PC-3 (cell line): ENCODE data around the gene NPR3. TPM values are rescaled to one million over a fixed set of nuclear protein-coding genes. Genes with fewer than 3 reads are reported as not detected.

Experiments
- ATAC-seq: fragments of 200-7000 bp; cut with Tn5 transposase; 2 replicates; pipeline ENCODE4 v1.9.1; 2020; ENCODE audit warnings: mild to moderate bottlenecking, moderate library complexity
- BruUV-seq: library from RNA; stranded (reverse); fragments of 400-500 nt; replicated peaks from 2 replicates; lab custom pipeline; 2021; lab: Mats Ljungman, UMichigan
- CTCF ChIA-PET: fragments of 300-600 bp; sonication (Branson Sonifier 250); formaldehyde crosslinking; loops from one replicate; lab custom pipeline; 2022; ENCODE audit warnings: antibody characterized with exemption; lab: Charles Lee
- POLR2A ChIA-PET: fragments of 300-600 bp; sonication (Branson Sonifier 250); formaldehyde crosslinking; loops from one replicate; lab custom pipeline; 2022; ENCODE audit warnings: antibody characterized with exemption; ENCODE audit not compliant: unreplicated experiment; lab: Charles Lee
- DNase-seq: peaks from one replicate; pipeline ENCODE4 v3.0.0-alpha.2; 2015
- H2AFZ ChIP-seq: fragments of 300-600 bp; sonication (generic); 2 replicates; pipeline ENCODE4 v1.6.0; 2016; ENCODE audit warnings: antibody characterized with exemption, low read length
- H3F3A ChIP-seq: fragments of 300-600 bp; sonication (generic); one replicate; pipeline ENCODE4 v1.6.0; 2017; ENCODE audit warnings: antibody characterized with exemption, low read length, control low read depth, mild to moderate bottlenecking; ENCODE audit not compliant: unreplicated experiment
- H3K27ac ChIP-seq: fragments of 300-600 bp; sonication (generic); 2 replicates; pipeline ENCODE4 v1.5.1; 2016; ENCODE audit warnings: mild to moderate bottlenecking, low read length
- H3K27me3 ChIP-seq: fragments of 300-600 bp; sonication (generic); 2 replicates; pipeline ENCODE4 v1.6.1; 2016; ENCODE audit warnings: low read length, mixed read lengths
- H3K36me3 ChIP-seq: fragments of 300-600 bp; sonication (generic); 2 replicates; pipeline ENCODE4 v1.6.1; 2016; ENCODE audit warnings: low read depth, mixed run types, low read length, mixed read lengths
- H3K4me1 ChIP-seq: fragments of 300-600 bp; sonication (generic); 2 replicates; pipeline ENCODE4 v1.5.1; 2016; ENCODE audit warnings: low read length; ENCODE audit not compliant: insufficient read depth
- H3K4me2 ChIP-seq: fragments of 300-600 bp; sonication (generic); 2 replicates; pipeline ENCODE4 v1.6.0; 2016; ENCODE audit warnings: low read length
- H3K4me3 ChIP-seq: fragments of 300-600 bp; sonication (generic); 2 replicates; pipeline ENCODE4 v1.5.1; 2016; ENCODE audit warnings: mild to moderate bottlenecking, low read length, mixed read lengths
- H3K79me2 ChIP-seq: fragments of 300-600 bp; sonication (generic); 2 replicates; pipeline ENCODE4 v1.6.1; 2017; ENCODE audit warnings: low read length, mixed read lengths
- H3K9ac ChIP-seq: fragments of 300-600 bp; sonication (generic); 2 replicates; pipeline ENCODE4 v1.6.0; 2016; ENCODE audit warnings: mild to moderate bottlenecking, low read length
- H3K9me2 ChIP-seq: fragments of 300-600 bp; sonication (generic); replicated peaks from 2 replicates; pipeline ENCODE4 v1.6.1; 2016; ENCODE audit warnings: mixed run types, low read length, mixed read lengths
- H3K9me3 ChIP-seq: fragments of 300-600 bp; sonication (generic); 2 replicates; pipeline ENCODE4 v1.6.1; 2016; ENCODE audit warnings: low read length, mixed read lengths
- H4K20me1 ChIP-seq: fragments of 300-600 bp; sonication (generic); 2 replicates; pipeline ENCODE4 v1.6.1; 2016; ENCODE audit warnings: low read length, mixed read lengths
- EZH2 ChIP-seq: fragments of 300-600 bp; sonication (generic); IDR thresholded peaks from one replicate; pipeline ENCODE4 v1.6.1; 2017; ENCODE audit warnings: antibody characterized with exemption, mild to moderate bottlenecking, low read length; ENCODE audit not compliant: unreplicated experiment
- EZH2phosphoT487 ChIP-seq: fragments of 300-600 bp; sonication (generic); IDR thresholded peaks from 2 replicates; pipeline ENCODE4 v1.6.1; 2018; ENCODE audit warnings: mild to moderate bottlenecking, antibody characterized with exemption, low read length, borderline replicate concordance
- intact Hi-C: fragments of 100-400 bp; cut with micrococcal nuclease; formaldehyde crosslinking; loops from 2 replicates; pipeline ENCODE4 v1.9.0; 2023
- total RNA-seq: library from RNA; depleted of rRNA; stranded (reverse); fragments of >200 nt; gene quantifications from 2 replicates; pipeline ENCODE4 v1.2.3, GENCODE V29; 2014
- TF ChIP-seq, protein P1 (sequence below): fragments of 300-600 bp; sonication (generic); conservative IDR thresholded peaks from 2 replicates; pipeline ENCODE4 v1.5.1; 2017; ENCODE audit warnings: antibody characterized with exemption, low read depth, mild to moderate bottlenecking, low read length

NPR3 gene
- total RNA-seq, 1 experiment from 2014 or later, result 3.9 TPM

DNA sequence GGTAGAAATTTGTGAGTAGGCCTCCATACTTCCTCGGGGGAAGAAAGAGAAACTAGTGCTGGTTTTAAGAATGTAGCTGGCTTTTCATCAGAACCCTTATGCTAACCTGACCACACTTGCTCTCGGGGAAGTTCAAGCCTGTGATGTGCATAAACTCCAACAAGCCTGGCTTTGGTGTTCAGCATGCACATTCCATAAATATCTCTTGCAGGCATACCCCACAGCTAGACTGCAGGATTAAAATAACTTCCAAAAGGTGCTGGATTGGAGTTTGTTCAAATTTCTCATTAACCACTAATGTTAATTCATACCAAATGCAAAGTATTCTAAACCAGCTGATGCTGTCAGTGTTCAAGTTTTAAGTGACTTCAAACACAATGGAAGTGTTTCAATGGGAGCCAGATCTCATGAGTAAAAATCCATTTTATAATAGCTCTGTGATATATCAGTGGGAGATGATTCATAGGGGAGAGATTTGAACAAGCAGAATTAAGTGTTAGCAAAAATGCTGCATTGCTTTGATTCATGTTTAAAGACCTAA is 79.4 kb downstream of the NPR3 start:
- Histone ChIP-seq H3K27me3 (no peaks in the 10 kb centered on the region), H3K4me2 (no peak overlapping the region), H3K4me3 (no peak overlapping the region), H3K79me2 (no peaks in the 10 kb centered on the region), H3F3A (no peaks in the 10 kb centered on the region), H3K27ac (no peak overlapping the region), H3K9me3 (no peaks in the 10 kb centered on the region), H3K9ac (no peak overlapping the region), H2AFZ (no peak overlapping the region), H3K4me1 (peaks cover 26% of the 10 kb centered on the region), H3K36me3 (no peaks in the 10 kb centered on the region), H4K20me1 (no peaks in the 10 kb centered on the region), H3K9me2 (no peaks in the 10 kb centered on the region)
- DNase-seq (no peak), ATAC-seq (no peak)
- TF ChIP-seq EZH2phosphoT487 (no peak), EZH2 (no peak)
- TF ChIP-seq, protein P1, sequence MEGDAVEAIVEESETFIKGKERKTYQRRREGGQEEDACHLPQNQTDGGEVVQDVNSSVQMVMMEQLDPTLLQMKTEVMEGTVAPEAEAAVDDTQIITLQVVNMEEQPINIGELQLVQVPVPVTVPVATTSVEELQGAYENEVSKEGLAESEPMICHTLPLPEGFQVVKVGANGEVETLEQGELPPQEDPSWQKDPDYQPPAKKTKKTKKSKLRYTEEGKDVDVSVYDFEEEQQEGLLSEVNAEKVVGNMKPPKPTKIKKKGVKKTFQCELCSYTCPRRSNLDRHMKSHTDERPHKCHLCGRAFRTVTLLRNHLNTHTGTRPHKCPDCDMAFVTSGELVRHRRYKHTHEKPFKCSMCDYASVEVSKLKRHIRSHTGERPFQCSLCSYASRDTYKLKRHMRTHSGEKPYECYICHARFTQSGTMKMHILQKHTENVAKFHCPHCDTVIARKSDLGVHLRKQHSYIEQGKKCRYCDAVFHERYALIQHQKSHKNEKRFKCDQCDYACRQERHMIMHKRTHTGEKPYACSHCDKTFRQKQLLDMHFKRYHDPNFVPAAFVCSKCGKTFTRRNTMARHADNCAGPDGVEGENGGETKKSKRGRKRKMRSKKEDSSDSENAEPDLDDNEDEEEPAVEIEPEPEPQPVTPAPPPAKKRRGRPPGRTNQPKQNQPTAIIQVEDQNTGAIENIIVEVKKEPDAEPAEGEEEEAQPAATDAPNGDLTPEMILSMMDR, result no peak
- intact Hi-C loops, result no loop called here
- ChIA-PET POLR2A (no interaction called here), CTCF (no interaction called here)
- no TSS peak for BruUV-seq

DNA sequence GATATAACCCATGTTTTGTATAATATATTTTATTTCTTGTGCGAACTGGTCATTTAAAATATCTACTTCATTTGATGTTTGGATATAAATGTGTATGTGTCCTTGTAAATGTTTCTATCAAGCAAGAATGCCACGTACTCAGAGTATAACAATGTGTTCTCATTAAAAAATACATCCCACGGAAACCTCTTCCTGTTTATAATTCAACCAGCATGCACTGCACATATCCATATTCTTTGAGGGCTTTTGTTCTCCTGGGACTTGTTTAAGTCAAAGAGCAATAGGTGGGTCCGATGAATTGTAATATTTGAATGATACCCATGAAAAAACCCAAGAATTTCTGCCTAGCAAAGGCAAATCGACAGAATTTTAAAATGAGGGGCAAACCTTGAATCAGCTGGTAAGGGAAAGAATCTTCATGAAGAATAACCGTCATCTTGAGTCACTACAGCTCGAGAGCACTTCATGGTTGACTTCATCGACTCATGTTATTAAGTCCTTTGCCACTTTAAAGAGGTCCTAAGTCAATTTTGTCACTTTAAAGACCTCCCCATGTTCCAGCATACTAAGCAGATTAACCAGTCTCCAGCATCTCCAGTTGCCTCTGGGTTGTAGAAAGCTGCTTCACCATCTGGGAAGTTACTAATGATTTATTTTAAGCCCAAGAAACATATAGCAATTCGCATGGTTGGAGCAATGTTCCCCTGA is 80.6 kb downstream of the NPR3 start:
- no TSS peak for BruUV-seq
- POLR2A ChIA-PET, result no interaction called here

More for the DNA sequence above, 80.6 kb downstream of the NPR3 start:
- Histone ChIP-seq H3K9me2 (no peaks in the 10 kb centered on the region), H3K9ac (no peak overlapping the region), H3K27me3 (no peaks in the 10 kb centered on the region), H4K20me1 (no peaks in the 10 kb centered on the region), H3K36me3 (no peaks in the 10 kb centered on the region), H3K4me3 (no peak overlapping the region), H3K4me2 (no peak overlapping the region), H3K27ac (no peak overlapping the region), H2AFZ (peak overlapping the region; percentile 23; the same call in 1 of the 2 replicates), H3K4me1 (peaks cover 14% of the 10 kb centered on the region), H3K79me2 (no peaks in the 10 kb centered on the region), H3F3A (no peaks in the 10 kb centered on the region), H3K9me3 (no peaks in the 10 kb centered on the region)
- no peak for ATAC-seq
- intact Hi-C loops, result no loop called here
- TF ChIP-seq, protein P1, result no peak
- TF ChIP-seq EZH2phosphoT487 (no peak), EZH2 (no peak)
- CTCF ChIA-PET, result no interaction called here
- no peak for DNase-seq
